ENCODE data around the gene PHOX2A.
A peak's percentile ranks its signal among the peaks of the same experiment; 100 is the strongest.

Gene PHOX2A

DNA sequence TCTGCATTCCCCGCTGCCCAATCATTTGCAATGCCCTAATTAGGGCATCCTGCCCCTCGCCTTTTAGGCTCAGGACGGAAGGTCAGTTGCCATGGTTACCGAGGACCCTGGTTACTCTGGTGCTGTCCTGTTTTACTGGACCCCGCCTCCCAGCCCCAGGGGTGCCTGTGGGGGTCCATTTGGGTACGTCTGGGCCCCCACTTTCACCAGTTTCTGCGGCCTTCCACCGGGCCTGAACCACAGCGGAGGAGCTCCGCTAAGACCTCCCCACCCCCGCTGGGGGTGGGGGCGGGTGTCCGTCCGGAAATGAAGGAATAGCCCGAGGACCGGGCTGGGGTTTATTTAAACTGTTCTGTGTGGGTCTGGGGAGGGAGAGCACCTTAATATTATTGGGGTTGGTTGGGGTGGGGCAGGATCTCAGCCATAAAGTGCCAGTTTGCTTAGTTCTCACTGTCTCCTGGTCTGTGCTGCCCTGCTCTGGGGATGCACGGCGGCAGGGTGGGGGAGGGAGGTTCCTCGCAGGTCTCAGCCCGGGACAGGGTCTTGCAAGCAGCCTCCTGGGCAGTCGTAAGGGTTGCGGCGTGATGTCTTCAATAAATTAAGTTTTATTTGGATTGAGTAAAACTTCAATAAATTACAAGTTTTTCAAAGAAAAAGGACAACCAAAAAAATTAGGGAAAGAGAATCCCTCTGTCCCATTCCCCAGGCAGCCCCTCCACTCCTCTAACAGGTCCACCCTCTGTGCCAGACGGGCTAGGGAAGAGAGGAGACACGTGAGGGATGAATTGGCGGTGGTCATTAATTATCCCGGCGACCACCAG lies 5.3 kb downstream of the PHOX2A start:
- TF ChIP-seq, protein P1, sequence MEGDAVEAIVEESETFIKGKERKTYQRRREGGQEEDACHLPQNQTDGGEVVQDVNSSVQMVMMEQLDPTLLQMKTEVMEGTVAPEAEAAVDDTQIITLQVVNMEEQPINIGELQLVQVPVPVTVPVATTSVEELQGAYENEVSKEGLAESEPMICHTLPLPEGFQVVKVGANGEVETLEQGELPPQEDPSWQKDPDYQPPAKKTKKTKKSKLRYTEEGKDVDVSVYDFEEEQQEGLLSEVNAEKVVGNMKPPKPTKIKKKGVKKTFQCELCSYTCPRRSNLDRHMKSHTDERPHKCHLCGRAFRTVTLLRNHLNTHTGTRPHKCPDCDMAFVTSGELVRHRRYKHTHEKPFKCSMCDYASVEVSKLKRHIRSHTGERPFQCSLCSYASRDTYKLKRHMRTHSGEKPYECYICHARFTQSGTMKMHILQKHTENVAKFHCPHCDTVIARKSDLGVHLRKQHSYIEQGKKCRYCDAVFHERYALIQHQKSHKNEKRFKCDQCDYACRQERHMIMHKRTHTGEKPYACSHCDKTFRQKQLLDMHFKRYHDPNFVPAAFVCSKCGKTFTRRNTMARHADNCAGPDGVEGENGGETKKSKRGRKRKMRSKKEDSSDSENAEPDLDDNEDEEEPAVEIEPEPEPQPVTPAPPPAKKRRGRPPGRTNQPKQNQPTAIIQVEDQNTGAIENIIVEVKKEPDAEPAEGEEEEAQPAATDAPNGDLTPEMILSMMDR (IDR thresholded peaks at IDR 0.05; ENCODE audit: control insufficient read depth, extremely low read depth, insufficient read depth) = no peak
- no peak overlapping the region for H3K4me3 ChIP-seq (ENCODE audit: low read depth, low read length)
- DNase-seq (ENCODE audit: low read depth) = no peak

DNA sequence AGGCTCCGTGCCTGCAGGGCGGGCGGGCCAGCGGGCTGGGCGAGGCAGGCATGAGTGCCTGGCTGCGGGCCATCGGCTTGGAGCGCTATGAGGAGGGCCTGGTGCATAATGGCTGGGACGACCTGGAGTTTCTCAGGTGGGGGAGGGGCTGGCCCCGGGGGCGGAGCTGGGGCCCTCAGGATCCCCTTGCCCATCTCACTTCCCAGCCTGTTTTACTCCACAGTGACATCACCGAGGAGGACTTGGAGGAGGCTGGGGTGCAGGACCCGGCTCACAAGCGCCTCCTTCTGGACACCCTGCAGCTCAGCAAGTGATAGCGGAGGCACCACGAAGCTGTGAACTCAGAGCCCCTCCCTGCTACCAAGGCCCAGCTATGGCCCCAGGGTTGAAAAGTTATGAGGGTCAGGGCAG lies 5.9 kb downstream of the PHOX2A start:
- no peak overlapping the region for H3K4me3 ChIP-seq (ENCODE audit: low read depth, low read length)
- TF ChIP-seq, protein P1 (IDR thresholded peaks at IDR 0.05; ENCODE audit: control insufficient read depth, extremely low read depth, insufficient read depth) = peak; percentile 84
- DNase-seq (ENCODE audit: low read depth) = no peak

DNA sequence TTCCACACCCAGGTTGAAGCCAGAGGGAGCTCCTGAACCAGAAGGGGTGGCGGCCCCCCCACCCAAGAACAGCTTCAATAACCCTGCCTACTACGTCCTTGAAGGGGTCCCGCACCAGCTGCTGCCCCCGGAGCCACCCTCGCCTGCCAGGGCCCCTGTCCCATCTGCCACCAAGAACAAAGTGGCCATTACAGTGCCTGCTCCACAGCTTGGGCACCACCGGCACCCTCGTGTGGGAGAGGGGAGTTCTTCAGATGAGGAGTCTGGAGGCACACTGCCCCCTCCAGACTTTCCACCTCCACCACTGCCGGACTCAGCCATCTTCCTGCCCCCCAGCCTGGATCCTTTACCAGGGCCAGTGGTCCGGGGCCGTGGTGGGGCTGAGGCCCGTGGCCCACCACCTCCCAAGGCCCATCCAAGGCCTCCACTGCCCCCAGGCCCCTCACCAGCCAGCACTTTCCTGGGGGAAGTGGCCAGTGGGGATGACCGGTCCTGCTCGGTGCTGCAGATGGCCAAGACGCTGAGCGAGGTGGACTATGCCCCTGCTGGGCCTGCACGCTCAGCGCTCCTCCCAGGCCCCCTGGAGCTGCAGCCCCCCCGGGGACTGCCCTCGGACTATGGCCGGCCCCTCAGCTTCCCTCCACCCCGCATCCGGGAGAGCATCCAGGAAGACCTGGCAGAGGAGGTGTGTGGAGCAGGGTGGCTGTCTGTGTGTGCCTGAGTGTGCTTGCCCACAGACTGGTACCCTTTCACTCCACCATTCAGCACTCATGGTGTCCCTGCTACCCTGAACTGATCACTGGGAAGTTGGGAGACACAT lies 6.7 kb downstream of the PHOX2A start:
- TF ChIP-seq, protein P1 (IDR thresholded peaks at IDR 0.05; ENCODE audit: control insufficient read depth, extremely low read depth, insufficient read depth) = no peak
- H3K4me3 ChIP-seq (ENCODE audit: low read depth, low read length) = no peak overlapping the region
- DNase-seq (ENCODE audit: low read depth) = no peak

DNA sequence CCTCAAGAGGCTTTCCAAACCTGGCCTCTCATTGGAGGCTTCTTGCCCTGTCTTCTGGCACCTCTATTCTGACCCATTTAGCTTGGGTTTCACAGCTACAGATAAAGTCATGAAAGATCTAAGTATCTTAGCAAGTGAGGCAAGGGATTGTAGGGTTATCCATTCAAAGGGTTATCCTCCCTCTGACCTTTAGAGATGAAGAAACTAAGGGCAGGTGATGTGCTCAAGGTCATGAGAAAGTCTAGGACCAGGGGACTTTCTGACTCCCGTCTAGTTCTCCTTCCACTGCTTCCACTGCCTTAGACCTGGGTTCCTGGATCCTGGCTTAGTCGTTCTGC lies 7.2 kb downstream of the PHOX2A start:
- TF ChIP-seq, protein P1 (IDR thresholded peaks at IDR 0.05; ENCODE audit: control insufficient read depth, extremely low read depth, insufficient read depth) = no peak
- H3K4me3 ChIP-seq (ENCODE audit: low read depth, low read length) = no peak overlapping the region
- no peak for DNase-seq (ENCODE audit: low read depth)

DNA sequence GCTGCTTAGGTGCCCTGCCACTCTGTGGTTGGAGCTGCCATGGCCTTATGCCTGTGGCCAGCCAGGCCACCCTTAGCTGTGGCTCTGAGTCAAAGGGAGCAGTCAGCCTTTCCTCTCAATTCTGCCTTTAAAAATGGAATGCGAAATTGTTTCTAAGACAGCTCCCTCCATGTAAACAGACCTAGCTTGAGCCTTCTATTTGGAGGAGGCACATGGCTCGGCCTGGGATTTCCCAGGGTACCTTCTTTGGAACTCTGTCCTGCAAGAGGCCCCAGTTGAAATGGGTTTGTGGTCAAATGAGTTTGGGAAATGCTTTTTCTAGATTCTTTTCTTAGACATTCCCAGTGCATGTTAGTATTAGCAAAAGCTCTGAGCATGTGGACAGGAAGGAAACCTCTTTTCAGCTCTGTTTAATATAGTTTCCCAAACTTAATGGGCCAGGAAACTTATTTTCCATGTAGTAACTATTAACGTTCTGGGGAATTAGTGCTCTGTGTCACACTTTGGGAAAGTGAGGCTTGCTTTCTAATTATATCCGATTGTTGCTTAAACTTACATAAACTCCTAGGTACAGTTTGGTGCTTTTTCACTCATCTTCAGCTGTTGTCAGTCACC lies 7.8 kb downstream of the PHOX2A start:
- TF ChIP-seq, protein P1 (IDR thresholded peaks at IDR 0.05; ENCODE audit: control insufficient read depth, extremely low read depth, insufficient read depth) = no peak
- DNase-seq (ENCODE audit: low read depth) = no peak
- no peak overlapping the region for H3K4me3 ChIP-seq (ENCODE audit: low read depth, low read length)

DNA sequence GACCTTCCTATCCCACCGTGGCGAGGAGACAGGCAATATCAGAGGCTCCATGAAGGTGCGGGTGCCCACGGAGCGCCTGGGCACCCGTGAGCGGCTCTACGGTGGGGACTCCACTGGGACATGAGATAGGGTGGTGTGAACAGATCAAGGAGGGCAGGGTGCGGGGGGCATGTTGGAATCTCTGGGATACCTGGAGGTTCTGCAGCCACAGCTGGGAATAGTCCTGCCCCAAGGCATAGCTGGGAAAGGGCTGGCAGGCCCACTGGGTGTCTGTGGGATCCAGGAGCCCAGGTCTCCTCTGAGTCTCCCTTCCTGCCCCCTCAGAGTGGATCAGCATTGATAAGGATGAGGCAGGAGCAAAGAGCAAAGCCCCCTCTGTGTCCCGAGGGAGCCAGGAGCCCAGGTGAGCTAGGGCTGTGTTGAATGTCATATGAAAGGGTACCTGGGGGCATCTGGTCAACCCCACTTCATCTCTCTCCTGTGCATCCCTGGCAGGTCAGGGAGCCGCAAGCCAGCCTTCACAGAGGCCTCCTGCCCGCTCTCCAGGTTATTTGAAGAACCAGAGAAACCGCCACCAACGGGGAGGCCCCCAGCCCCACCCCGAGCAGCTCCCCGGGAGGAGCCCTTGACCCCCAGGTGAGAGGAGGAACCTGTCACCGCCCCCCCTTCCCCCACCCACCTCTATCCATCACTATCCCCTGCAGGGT lies 8.5 kb downstream of the PHOX2A start:
- H3K4me3 ChIP-seq (ENCODE audit: low read depth, low read length) = no peak overlapping the region
- TF ChIP-seq, protein P1 (IDR thresholded peaks at IDR 0.05; ENCODE audit: control insufficient read depth, extremely low read depth, insufficient read depth) = no peak
- DNase-seq (ENCODE audit: low read depth) = no peak

All from LNCaP clone FGC (cell line).